HepG2 (cell line): ENCODE results near the gene ITGB2. TPM values are rescaled to one million over a fixed set of nuclear protein-coding genes. Genes with fewer than 3 reads are reported as not detected.

ENCODE experiments used
- ATF4 ChIP-seq, 2 experiments: fragments of 450-650 bp in 1 of 2; sonication (generic) in 1 of 2; formaldehyde crosslinking; IDR thresholded peaks; 2 replicates each; pipeline versions ENCODE4 v1.5.0 to v1.8.0; 2020 to 2022; ENCODE audit warnings: mild to moderate bottlenecking in 1 of 2, missing genetic modification reagents in 1 of 2
- CENPX ChIP-seq: sonication (generic); formaldehyde crosslinking; IDR thresholded peaks from 2 replicates; pipeline ENCODE4 v1.9.0; 2021; ENCODE audit warnings: mild to moderate bottlenecking, missing genetic modification reagents, moderate library complexity
- DNMT1 ChIP-seq: sonication (generic); formaldehyde crosslinking; IDR thresholded peaks from 2 replicates; pipeline ENCODE4 v1.5.1; 2020; ENCODE audit warnings: mild to moderate bottlenecking, missing genetic modification reagents
- ETS1 ChIP-seq: sonication (generic); formaldehyde crosslinking; IDR thresholded peaks from 2 replicates; pipeline ENCODE4 v1.4.0; 2020; ENCODE audit warnings: missing genetic modification reagents
- FOXJ3 ChIP-seq: sonication (generic); formaldehyde crosslinking; IDR thresholded peaks from 2 replicates; pipeline ENCODE4 v1.4.0; 2020; ENCODE audit warnings: missing genetic modification reagents, mild to moderate bottlenecking, borderline replicate concordance
- HMGA1 ChIP-seq: sonication (generic); formaldehyde crosslinking; conservative IDR thresholded peaks from 2 replicates; pipeline ENCODE4 v1.4.0; 2020; ENCODE audit warnings: missing genetic modification reagents
- KDM2A ChIP-seq: sonication (generic); formaldehyde crosslinking; IDR thresholded peaks from 2 replicates; pipeline ENCODE4 v1.4.0; 2020; ENCODE audit warnings: low read depth, missing genetic modification reagents, borderline replicate concordance
- MED8 ChIP-seq: sonication (generic); formaldehyde crosslinking; IDR thresholded peaks from 2 replicates; pipeline ENCODE4 v1.8.1; 2023; ENCODE audit warnings: mild to moderate bottlenecking, missing genetic modification reagents; ENCODE audit not compliant: insufficient replicate concordance
- MTERF4 ChIP-seq: sonication (generic); formaldehyde crosslinking; IDR thresholded peaks from 2 replicates; pipeline ENCODE4 v1.8.0; 2023; ENCODE audit warnings: mild to moderate bottlenecking, missing genetic modification reagents
- NR0B2 ChIP-seq: sonication (generic); formaldehyde crosslinking; IDR thresholded peaks from 2 replicates; pipeline ENCODE4 v1.4.0; 2020; ENCODE audit warnings: mild to moderate bottlenecking, missing genetic modification reagents
- PITX1 ChIP-seq: sonication (generic); formaldehyde crosslinking; IDR thresholded peaks from 2 replicates; pipeline ENCODE4 v1.5.1; 2020; ENCODE audit warnings: mild to moderate bottlenecking, missing genetic modification reagents
- PRDM10 ChIP-seq: sonication (generic); formaldehyde crosslinking; IDR thresholded peaks from 2 replicates; pipeline ENCODE4 v1.4.0; 2020; ENCODE audit warnings: low read depth, missing genetic modification reagents
- PREB ChIP-seq: sonication (generic); formaldehyde crosslinking; IDR thresholded peaks from 2 replicates; pipeline ENCODE4 v1.4.0; 2020; ENCODE audit warnings: missing genetic modification reagents
- PRPF4 ChIP-seq: fragments of 200-400 bp; formaldehyde crosslinking; IDR thresholded peaks from 2 replicates; pipeline ENCODE4 v1.6.1; 2016; ENCODE audit warnings: low read length, low read depth; ENCODE audit not compliant: poor library complexity, severe bottlenecking
- THAP11 ChIP-seq: IDR thresholded peaks from 2 replicates; pipeline ENCODE4 v1.6.1; 2016; ENCODE audit warnings: missing biosample characterization, missing genetic modification reagents
- U2AF2 ChIP-seq: fragments of 200-400 bp; formaldehyde crosslinking; IDR thresholded peaks from 2 replicates; pipeline ENCODE4 v1.6.1; 2017; ENCODE audit warnings: low read depth, mild to moderate bottlenecking, low read length
- ZNF121 ChIP-seq: sonication (generic); formaldehyde crosslinking; IDR thresholded peaks from 2 replicates; pipeline ENCODE4 v1.5.0; 2020; ENCODE audit warnings: mild to moderate bottlenecking, missing genetic modification reagents
- ZNF556 ChIP-seq: sonication (generic); formaldehyde crosslinking; IDR thresholded peaks from 2 replicates; pipeline ENCODE4 v1.4.0; 2020; ENCODE audit warnings: mild to moderate bottlenecking, missing genetic modification reagents, borderline replicate concordance
- ZNF724P ChIP-seq: sonication (generic); formaldehyde crosslinking; IDR thresholded peaks from 2 replicates; pipeline ENCODE4 v1.8.0; 2022; ENCODE audit warnings: missing genetic modification reagents, borderline replicate concordance
- polyA plus RNA-seq, 8 experiments: library from polyadenylated mRNA; depleted of rRNA in 3 of 8; stranded (reverse) in 7 of 8; unstranded in 1 of 8; fragments of >200 nt; fragmentation: Illumina TruSeq in 4 of 8; extraction: Trizol in 4 of 8; gene quantifications; 2 replicates each; pipeline versions ENCODE4 v1.2.1 to v1.2.3, GENCODE V29; 2011 to 2016; ENCODE audit warnings: low read depth in 4 of 8, missing spikeins in 1 of 8, mixed read lengths in 1 of 8; ENCODE audit not compliant: insufficient read depth in 1 of 8
- total RNA-seq, 5 experiments: library from RNA; depleted of rRNA; stranded (reverse); fragments of >200 nt; fragmentation: Illumina TruSeq; extraction: Trizol; gene quantifications; 2 replicates each; pipeline ENCODE4 v1.2.3, GENCODE V29; 2016; ENCODE audit warnings: low read depth in 1 of 5

Gene ITGB2
- total and polyA plus RNA-seq, 2 of the 13 experiments (the other 11 are each of a cell fraction or from before 2014, with no cell fraction given) = 4.2 to 18.0 TPM

GRCh38 chr21:44869781-44870747 is 50.6 kb downstream of the ITGB2 start (continued):
- 0 out of 2 replicates have a peak, but pooled peaks have one; percentile 31 for TF ChIP-seq ZNF556 (CRISPR knock-in tag)
- TF ChIP-seq CENPX = no peak
- no peak for TF ChIP-seq HMGA1 (CRISPR knock-in tag)
- TF ChIP-seq ETS1 = no peak
- no peak for TF ChIP-seq PREB (CRISPR knock-in tag)
- TF ChIP-seq DNMT1 (CRISPR knock-in tag) = no peak
- no peak for TF ChIP-seq FOXJ3 (CRISPR knock-in tag)
- TF ChIP-seq PITX1 (CRISPR knock-in tag) = 0 out of 2 replicates have a peak, but pooled peaks have one; percentile 19
- TF ChIP-seq NR0B2 (CRISPR knock-in tag) = no peak
- peak; percentile 25; the same call in 1 of the 2 replicates for TF ChIP-seq PRDM10 (CRISPR knock-in tag)
- no peak; the same call in 1 of the 2 replicates for TF ChIP-seq THAP11 (CRISPR knock-in tag)
- TF ChIP-seq PRPF4 = no peak
- no peak for TF ChIP-seq ZNF724P
- no peak for TF ChIP-seq ATF4 (CRISPR knock-in tag; IDR thresholded peaks at IDR 0.05)
- no peak for TF ChIP-seq KDM2A (CRISPR knock-in tag)
- TF ChIP-seq MED8 = no peak
- peak; percentile 78 for TF ChIP-seq ZNF121 (CRISPR knock-in tag)
- TF ChIP-seq U2AF2 = no peak
- TF ChIP-seq MTERF4 (CRISPR knock-in tag) = no peak
